HG03039 (cell line): ENCODE data around the gene CEACAM19.
"Not testable (repeated sequence)": the region's sequence is repeated elsewhere in the genome, so short reads cannot be mapped to it uniquely, and the experiment has no call there.

Source experiments
- ATAC-seq: cut with Tn5 transposase; IDR thresholded peaks from one replicate; pipeline ENCODE4 v1.9.1; 2021; ENCODE audit warnings: mild to moderate bottlenecking, moderate library complexity; ENCODE audit not compliant: unreplicated experiment

CEACAM19 gene

GRCh38 chr19:44673510-44673909 is 2.2 kb downstream of the CEACAM19 start:
- no peak for ATAC-seq

DNA sequence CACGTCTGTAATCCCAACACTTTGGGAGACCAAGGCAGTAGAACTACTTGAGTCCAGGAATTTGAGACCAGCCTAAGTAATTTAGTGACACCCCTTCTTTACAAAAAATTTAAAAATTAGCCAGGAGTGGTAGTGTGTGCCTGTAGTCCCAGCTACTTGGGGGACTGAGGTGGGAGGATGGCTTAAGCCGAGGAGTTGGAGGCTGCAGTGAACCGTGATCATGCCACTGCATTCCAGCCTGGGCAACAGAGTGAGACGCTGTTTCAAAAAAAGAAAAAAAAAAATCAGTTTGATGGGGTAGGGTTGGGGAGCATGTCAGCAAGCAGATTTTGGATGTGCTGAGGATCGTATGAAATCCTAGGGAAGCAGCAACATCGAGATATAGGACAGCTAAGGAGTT is 4.2 kb downstream of the CEACAM19 start:
- ATAC-seq, result no peak

GRCh38 chr19:44677019-44677811 is 5.9 kb downstream of the CEACAM19 start:
- ATAC-seq, result no peak

GRCh38 chr19:44680536-44680935 is 9.3 kb downstream of the CEACAM19 start:
- no peak for ATAC-seq

- no peak for ATAC-seq
These were observed 10.9 kb downstream of the CEACAM19 start for GRCh38 chr19:44681992-44682790.

GRCh38 chr19:44682807-44683206 is 11.5 kb downstream of the CEACAM19 start:
- no peak for ATAC-seq

- no peak for ATAC-seq
These were observed 12.3 kb downstream of the CEACAM19 start for GRCh38 chr19:44683434-44684210.

DNA sequence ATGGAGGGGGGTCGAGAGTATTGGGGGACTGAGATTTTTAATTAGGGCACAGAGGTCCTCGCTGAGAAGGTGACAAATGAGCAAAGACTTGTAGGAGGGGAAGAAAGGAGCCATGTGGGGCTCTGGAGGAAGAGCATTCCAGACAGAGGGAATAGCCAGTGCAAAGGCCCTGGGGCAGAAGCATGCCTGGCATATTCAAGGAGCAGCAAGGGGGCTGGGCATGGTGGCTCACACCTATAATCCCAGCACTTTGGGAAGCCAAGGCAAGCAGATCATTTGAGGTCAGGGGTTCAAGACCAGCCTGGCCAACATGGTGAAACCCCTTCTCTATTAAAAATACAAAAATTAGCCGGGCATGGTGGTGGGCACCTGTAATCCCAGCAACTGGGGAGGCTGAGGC is 13.1 kb downstream of the CEACAM19 start:
- not testable (repeated sequence) for ATAC-seq

GRCh38 chr19:44684892-44685863 is 13.9 kb downstream of the CEACAM19 start:
- no peak for ATAC-seq

DNA sequence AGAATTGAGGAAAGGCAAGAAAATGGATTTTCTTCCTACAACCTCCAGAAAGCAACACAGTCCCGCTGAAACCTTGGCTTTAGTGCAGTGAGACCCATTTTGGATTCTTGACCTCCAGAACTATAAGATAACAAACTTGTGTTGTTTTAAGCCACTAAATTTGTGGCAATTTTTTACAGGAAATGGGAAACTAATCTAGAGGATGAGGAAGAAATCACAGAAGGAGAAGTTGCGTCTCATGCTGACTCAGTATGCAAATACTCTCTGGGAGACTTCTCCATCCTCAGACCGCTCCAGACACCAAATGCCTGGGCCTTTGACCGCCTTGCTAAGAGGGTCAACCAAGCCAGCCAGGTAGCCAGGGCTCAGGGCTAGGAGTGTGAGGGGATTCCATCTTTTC is 14.6 kb downstream of the CEACAM19 start:
- ATAC-seq, result no peak

DNA sequence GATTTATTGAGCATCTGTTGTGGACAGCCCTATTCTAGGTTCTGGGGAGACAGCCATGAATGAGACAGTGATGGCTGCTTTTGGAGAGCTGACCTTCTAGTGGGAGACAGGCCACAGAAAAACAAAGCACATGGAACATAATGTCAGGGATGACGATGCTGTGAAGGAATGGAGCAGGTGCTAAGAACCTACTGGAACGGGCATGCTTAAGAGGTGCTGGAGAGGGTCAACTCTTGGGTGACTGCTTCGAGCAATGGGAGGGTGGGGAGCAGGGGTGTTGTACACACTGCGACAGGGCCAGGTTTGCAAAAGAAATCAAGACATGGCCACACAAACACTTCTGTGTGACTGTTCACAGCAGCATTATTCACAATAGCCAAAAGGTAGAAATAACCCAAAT is 15.6 kb downstream of the CEACAM19 start:
- no peak for ATAC-seq

DNA sequence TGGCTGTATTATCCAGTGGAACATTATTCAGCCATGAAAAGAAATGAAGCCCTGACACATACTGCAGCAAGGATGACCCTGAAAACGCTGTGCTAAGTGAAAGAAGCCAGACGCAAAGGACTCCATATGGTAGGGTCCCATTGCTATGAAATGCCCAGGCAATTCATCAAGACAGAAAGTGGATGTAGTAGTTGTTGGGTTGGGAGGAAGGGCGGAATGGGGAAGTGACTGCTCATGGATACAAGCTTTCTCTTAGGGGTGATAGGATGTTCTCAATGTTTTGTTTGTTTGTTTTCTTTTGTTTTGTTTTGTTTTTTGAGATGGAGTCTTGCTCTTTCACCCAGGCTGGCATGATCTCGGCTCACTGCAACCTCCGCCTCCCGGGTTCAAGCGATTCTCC is 16.6 kb downstream of the CEACAM19 start:
- ATAC-seq, result no peak

GRCh38 chr19:44689290-44690130 is 18.2 kb downstream of the CEACAM19 start:
- ATAC-seq, result no peak

DNA sequence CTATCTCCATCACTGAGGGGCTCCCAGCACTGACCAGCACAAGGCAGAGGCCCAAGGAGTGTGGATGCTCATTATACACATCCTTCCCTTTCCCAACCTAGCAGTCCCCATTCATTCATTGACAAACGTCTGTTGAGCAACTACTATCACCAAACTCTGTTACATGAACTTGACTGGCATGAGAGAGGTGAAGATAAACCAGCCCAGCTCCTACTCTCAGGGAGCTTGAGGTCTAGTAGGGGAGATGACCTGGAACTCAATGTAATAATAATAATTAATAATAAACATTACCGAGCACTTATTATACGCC is 18.8 kb downstream of the CEACAM19 start:
- no peak for ATAC-seq

DNA sequence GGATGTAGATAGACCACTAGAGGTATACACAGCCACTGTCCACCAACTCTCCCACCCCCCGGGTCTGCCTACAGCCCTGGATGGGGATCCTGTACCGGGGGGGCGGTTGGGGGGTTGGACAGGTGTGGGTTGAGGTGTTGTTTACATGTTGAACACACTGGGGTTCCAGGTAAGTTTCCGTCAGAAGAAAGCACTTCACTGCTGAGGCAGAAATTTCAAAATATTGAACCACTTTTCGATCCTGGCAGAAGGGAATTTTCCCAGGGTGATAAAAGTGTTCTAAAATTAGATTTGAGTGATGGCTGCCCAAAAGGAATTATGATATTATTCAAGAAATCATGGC is 21.1 kb downstream of the CEACAM19 start:
- ATAC-seq, result no peak

DNA sequence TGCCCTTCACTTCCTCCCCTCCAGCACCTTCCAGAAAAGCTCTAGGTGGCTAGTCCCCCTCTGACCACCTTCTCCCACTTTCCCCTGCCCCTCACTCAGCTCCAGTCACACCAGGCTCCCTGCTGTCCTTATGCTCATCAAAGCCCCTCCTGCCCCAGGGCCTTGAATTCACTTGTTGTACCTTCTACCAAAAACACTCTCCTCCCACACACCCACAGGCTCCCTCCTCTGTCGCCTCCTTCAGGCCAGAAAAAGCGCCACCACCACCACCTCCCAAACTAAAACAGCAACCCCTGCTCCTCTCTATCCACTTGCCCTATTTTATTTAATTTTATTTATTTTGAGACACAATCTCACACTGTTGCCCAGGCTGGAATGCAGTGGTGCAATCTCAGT is 22.9 kb downstream of the CEACAM19 start:
- no peak for ATAC-seq

DNA sequence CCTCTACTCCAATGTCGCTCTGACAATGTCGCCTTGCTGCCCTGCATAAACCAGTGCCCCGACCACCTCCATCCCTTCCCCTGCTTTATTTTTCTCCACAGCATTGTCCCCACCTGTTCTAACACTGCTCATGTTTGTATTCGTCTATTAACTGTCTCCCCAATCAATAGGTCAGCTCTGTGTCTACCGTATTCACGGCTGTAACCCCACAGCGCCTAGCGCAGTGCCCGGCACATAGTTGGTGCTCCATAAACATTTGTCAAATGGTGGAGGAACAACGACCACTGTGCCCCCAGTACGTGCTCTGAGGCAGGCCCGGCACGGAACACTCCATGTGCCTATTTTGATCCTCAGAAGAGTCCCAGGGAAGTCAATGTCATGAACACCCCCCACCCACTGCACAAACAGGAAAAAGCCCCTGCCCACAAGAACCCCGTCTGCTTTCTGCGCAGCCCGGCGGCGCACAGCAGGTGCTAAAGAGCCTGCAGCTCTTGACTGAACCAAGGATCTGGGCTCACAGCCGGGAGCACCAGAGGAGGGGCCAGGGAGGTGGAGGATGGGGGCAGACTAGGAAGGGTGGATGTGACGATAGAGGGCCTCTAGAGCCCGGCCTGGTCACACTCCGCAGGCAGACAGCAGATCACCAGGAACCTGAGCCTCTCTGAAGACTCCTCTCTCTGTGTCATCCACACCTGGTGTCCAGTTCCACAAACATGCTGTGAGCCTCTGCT is 25.8 kb downstream of the CEACAM19 start:
- ATAC-seq, result no peak

GRCh38 chr19:44697670-44698034 is 26.4 kb downstream of the CEACAM19 start:
- ATAC-seq, result no peak
